ENCODE measurements around the gene WNT6.
"Not testable (repeated sequence)": the region's sequence is repeated elsewhere in the genome, so short reads cannot be mapped to it uniquely, and the experiment has no call there.

Gene WNT6

DNA sequence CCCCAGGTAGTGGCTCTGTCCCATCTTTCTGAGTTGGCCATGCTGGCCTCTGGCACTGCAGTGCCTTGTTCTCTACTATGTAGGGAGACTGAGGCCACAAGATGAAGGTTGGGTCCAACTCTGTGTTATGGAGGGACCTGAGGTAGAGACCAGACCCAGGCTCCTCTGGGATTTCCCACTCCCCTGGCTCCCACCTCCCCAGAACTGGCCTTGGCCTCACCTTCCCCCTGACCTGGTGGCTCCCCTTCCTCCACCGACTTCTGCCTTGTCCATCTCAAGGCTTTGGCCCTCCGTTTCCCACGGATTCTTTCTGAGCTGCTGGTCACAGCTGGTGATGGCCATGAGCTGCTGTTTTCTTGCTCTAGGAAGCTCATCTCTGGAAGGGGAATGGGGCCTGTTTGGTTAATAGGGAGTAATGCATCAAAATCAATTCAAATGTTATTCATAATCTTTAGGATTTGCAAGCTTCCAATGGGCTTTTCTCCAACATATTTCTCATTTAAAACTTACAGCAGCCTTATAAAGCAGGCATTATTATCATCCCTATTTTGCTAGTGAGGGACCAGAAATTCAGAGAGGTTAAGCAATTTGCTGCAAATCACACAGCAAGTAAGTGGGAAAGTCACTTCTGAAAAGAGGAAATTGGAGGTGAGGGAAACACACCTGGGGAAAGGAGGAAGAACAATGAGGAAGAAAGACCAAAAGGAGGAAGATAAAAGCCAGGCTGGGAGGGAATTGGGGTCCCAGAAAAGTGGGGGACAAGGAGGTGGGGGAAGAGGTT, 28.9 kb upstream of the WNT6 start:
- no peak for DNase-seq (ENCODE audit: low spot score)

- DNase-seq (ENCODE audit: low spot score) = no peak
Observed at GRCh38 chr2:218831378-218831990, 28.1 kb upstream of the WNT6 start, which contains the start of gene PRKAG3. PRKAG3 (minus strand) TSS chr2:218831803.

DNA sequence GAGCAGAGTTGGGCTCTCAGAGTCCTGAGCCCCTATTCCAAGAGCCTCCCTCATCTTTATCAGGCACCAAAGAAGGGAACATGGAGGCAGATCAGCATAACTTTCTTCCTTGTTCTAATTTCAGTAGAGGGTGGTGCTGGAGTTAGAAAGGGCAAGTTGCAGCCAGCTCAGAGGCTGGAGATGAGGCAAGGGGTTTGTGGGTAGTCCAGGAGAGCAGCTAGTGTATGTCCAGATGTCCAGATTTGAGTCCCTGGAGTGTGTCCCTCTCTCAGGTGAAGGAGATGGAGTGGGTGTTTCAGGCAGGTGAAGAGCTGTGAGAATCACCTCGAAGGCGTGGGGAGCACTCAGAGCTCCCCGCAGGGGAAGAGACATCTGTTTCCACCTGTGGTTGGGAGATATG, 27.5 kb upstream of the WNT6 start:
- no peak for DNase-seq (ENCODE audit: low spot score)

GRCh38 chr2:218832520-218832919, 27.1 kb upstream of the WNT6 start:
- DNase-seq (ENCODE audit: low spot score) = no peak

DNA sequence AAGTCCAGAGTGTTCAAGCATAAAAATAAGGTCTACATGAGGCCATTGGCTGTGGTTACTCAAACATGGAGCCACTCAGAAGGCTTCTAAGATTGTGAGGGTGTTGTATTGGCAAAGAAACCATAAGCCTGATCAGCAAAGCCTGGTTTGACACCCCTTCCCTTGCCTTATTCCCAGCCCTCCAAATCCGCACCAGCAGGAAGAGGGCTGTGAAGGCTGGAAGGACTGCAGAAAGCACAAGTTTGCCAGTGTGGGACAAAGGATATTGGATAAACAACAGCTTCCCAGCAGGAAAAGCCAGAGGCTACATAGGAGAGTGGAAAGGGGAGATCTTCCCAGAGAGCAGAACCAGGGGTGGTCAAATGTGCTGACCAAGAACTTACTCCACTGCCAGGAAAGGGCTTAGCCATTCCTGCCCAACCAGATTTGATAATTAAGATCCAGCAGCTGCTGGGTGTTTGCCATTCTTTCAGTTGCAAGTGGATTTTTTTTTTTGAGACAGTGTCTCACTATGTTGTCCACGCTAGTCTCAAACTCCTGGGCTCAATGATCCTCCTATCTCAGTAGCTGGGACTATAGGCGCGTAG, 26.5 kb upstream of the WNT6 start:
- no peak for DNase-seq (ENCODE audit: low spot score)

DNA sequence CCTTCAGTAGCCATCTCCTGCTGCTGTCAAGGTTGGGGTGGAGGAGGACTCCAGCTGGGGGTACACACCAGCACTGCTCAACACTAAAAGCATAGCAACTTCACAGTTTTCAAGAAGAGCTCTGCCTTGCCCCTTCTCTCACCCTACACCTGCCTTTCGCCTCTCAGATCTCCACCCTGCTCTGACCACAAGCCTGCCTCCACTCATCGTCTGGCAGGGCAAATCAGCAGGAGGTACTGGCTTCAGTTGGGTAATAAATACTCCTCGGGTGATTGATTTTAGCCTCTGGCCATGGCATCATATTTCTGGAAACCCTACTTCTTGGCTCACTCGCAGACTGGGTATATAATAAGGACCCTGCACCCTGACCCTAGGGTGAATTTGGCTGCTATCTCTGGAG, 24.9 kb upstream of the WNT6 start:
- DNase-seq (ENCODE audit: low spot score) = no peak

DNA sequence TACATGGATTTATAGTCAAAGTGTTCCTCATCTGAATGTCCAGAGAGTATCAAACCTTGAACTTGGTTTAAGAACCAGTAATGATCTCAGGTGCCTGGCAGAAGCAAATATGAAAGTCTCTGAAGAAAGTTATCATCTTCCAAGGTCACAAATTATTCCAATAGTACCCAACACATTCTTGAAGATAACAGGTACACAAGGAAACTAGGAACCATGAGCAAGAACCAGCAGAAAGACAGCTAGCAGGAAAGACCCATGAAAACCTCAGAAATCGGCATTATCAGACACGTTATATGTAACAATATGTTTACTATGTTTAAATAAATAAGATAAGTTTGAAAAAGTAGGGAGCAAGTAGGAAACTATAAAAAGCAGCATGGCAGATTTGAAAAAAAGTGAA, 22.1 kb upstream of the WNT6 start:
- no peak for DNase-seq (ENCODE audit: low spot score)

GRCh38 chr2:218839430-218839829, 20.2 kb upstream of the WNT6 start:
- no peak for DNase-seq (ENCODE audit: low spot score)

DNA sequence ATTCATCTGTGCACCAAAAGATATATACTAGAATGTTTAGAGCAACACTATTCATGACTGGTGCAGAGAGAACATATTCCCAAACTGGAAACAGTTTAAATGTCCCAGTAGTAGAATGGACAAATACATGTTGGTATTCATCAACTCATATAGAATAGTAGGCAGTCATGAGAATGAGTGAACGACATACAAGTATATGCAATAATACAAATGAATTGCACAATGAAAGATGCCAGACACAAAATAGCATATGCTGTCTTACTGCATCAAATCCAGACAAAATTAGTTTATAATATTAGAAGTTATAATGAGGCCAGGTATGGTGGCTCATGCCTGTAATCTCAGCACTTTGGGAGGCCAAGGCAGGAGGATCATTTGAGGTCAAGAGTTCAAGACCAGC, 19.7 kb upstream of the WNT6 start:
- no peak for DNase-seq (ENCODE audit: low spot score)

GRCh38 chr2:218844334-218844733, 15.3 kb upstream of the WNT6 start:
- not testable (repeated sequence) for DNase-seq (ENCODE audit: low spot score)

GRCh38 chr2:218846963-218847362, 12.6 kb upstream of the WNT6 start:
- not testable (repeated sequence) for DNase-seq (ENCODE audit: low spot score)

DNA sequence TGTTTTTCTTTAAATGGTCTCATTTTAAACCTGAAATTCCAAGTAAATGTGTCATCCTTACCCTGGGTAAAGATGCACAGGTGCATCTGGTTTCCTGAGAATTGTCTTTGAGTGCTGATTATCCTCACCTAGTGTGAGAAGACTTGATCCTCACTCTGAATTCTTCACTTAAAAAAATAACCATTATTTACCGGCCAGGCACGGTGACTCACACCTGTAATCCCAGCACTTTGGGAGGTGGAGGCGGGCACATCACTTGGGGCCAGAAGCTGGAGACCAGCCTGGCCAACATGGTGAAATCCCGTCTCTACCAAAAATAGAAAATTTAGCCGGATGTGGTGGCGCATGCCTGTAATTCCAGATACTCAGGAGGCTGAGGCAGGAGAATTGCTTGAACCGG, 9.9 kb upstream of the WNT6 start:
- DNase-seq (ENCODE audit: low spot score) = no peak

GRCh38 chr2:218850796-218851195, 8.8 kb upstream of the WNT6 start:
- no peak for DNase-seq (ENCODE audit: low spot score)

DNA sequence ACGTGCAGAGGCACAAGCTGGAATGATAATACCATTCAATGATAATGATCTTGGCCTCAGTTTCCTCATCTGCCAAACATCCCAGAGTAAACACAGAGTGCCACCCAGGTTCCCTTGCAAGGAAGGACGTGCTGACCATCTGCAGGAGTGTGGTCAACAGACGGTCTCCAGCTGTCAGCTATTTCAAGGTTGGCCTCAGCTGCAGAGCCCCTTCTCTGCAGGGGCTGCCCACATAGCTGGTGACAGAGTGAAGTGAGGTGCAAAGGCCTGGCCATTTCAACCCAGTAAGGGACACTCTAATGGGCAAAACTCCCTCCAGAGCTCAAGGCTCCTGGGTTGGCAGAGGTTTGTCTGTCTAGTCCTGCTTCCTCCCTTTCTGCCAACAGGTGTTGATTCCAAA, 8.3 kb upstream of the WNT6 start:
- no peak for DNase-seq (ENCODE audit: low spot score)

- DNase-seq (ENCODE audit: low spot score) = peak; percentile 77
Observed at GRCh38 chr2:218852911-218853667, 6.5 kb upstream of the WNT6 start.

- DNase-seq (ENCODE audit: low spot score) = no peak
Observed at GRCh38 chr2:218853766-218854165, 5.8 kb upstream of the WNT6 start.

DNA sequence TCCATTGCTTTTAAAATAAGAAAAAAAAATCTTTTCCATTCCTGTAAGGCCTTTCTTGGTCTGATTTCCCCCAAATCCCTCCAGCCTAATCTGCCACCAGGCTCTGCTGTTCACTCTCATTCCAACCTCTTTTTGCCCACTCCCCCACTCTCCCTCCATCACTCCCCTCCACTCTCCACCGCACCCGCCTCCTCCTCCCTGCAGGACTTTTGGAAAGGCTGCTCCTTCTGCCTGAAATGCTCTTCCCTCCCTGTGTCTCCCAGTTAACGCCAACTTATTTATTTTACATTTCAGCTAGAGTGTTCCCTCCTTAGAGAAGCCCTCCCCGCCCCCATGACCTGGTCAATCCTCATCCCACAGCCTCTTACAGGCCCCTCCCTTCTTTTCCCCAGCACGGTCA, 4.7 kb upstream of the WNT6 start:
- DNase-seq (ENCODE audit: low spot score) = no peak

DNA sequence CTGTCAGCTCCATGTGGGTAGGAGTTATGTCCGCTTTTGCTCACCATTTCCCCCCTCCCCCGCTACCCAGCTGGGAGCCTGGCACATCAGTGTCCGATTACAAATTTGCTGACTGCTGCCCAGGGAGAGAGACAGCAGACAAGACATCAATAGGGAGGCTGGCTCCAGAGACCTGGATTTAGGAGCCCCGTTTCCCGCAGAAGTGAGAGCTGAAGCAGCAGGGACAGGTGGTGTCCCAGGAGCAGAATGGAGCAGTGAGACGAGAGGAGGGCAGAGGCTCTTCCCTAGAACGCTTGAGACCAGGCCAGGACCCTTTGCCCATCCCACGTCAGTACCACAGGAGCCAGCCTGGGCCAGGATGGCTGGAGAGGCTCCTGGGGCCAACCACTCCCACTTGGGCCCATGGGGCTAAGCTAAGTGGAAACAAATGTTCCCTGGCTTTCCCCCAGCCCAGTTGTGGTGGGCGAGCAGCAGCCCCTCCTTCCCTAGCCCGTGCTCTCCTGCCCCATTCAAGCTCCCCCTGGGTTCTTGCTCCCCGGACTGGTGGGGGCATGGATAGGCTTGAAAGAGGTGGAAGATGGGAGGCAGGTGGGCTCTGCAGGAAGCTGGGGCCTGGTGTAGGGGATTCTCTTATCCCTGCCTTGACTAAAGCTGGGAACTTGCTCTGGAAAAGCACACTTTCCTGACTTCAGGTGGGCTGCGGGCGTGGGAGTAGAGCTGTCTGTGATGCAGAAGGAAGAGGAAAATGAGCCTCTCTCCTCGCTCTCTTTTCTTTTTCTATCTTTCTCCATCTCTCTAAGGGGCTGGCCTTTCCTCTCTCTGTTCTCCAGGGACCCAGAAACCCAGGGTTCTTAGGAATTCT, 4.1 kb upstream of the WNT6 start:
- DNase-seq (ENCODE audit: low spot score) = no peak

GRCh38 chr2:218856167-218856895, 3.3 kb upstream of the WNT6 start:
- no peak for DNase-seq (ENCODE audit: low spot score)

GRCh38 chr2:218856896-218857243, 2.7 kb upstream of the WNT6 start:
- DNase-seq (ENCODE audit: low spot score) = no peak

Measured in NAMALWA (cell line).